ENCODE data around the gene PTCD2.
A peak's percentile ranks its signal among the peaks of the same experiment; 100 is the strongest.

PTCD2 gene

GRCh38 chr5:72313141-72313540, 7.0 kb upstream of the PTCD2 start:
- Histone ChIP-seq H3K4me1 (ENCODE audit: control insufficient read depth, insufficient read depth, low read length) (peaks cover 3% of the 10 kb centered on the region; the same call in 1 of the 2 replicates), H3K9me3 (ENCODE audit: control insufficient read depth, insufficient read depth, low read depth, low read length) (no peaks in the 10 kb centered on the region), H3K36me3 (ENCODE audit: control insufficient read depth in 2 of 2, insufficient read depth in 1 of 2, low read length in 2 of 2) (peaks cover 41 to 51% of the 10 kb centered on the region in 2 experiments), H3K4me3 (ENCODE audit: low read depth, low read length) (no peak overlapping the region), H3K27ac (ENCODE audit: extremely low read depth, low read depth, low read length) (no peak overlapping the region)
- TF ChIP-seq ZNF433 (tag by site-specific recombination; IDR thresholded peaks at IDR 0.05; ENCODE audit: low read depth) (no peak), ZNF571 (tag by site-specific recombination; IDR thresholded peaks at IDR 0.05) (no peak), ZNF302 (tag by site-specific recombination; IDR thresholded peaks at IDR 0.05; ENCODE audit: low read depth) (no peak), ZNF561 (tag by site-specific recombination; IDR thresholded peaks at IDR 0.05; ENCODE audit: borderline replicate concordance) (no peak), ZNF544 (tag by site-specific recombination; IDR thresholded peaks at IDR 0.05) (no peak), OSR2 (tag by site-specific recombination; IDR thresholded peaks at IDR 0.05) (no peak), KLF7 (tag by site-specific recombination; IDR thresholded peaks at IDR 0.05; ENCODE audit: borderline replicate concordance) (no peak), ZNF837 (tag by site-specific recombination; IDR thresholded peaks at IDR 0.05) (no peak), ZNF704 (tag by site-specific recombination; IDR thresholded peaks at IDR 0.05) (no peak), ZNF488 (tag by site-specific recombination; IDR thresholded peaks at IDR 0.05) (no peak), ZNF146 (tag by site-specific recombination; IDR thresholded peaks at IDR 0.05) (no peak), ZNF791 (tag by site-specific recombination; IDR thresholded peaks at IDR 0.05) (no peak), ZNF677 (tag by site-specific recombination; IDR thresholded peaks at IDR 0.05) (no peak), ZNF600 (tag by site-specific recombination; IDR thresholded peaks at IDR 0.05) (no peak)
- ChIA-PET POLR2A (interaction anchor here (0.7 kb wide), 1 partner anchor 533 kb away, joined by 3 read pairs; no protein-coding TSS in a partner anchor), CTCF (no interaction called here)

GRCh38 chr5:72314571-72315172, 5.5 kb upstream of the PTCD2 start:
- POLR2A ChIA-PET: no interaction called here

More at GRCh38 chr5:72314571-72315172, 5.5 kb upstream of the PTCD2 start:
- H3K27ac ChIP-seq (ENCODE audit: extremely low read depth, low read depth, low read length): no peak overlapping the region
- 0 out of 2 replicates have a peak, but pooled peaks have one; percentile 18 for TF ChIP-seq ZNF664 (tag by site-specific recombination; IDR thresholded peaks at IDR 0.05)
- no peak for TF ChIP-seq ZBTB48 (tag by site-specific recombination; IDR thresholded peaks at IDR 0.05)
- peak; percentile 70 for TF ChIP-seq PRDM1 (tag by site-specific recombination; IDR thresholded peaks at IDR 0.05)
- peak; percentile 27; the same call in 1 of the 2 replicates for TF ChIP-seq CTCF (tag by site-specific recombination; IDR thresholded peaks at IDR 0.05)
- TF ChIP-seq PRDM4 (tag by site-specific recombination; IDR thresholded peaks at IDR 0.05): peak; percentile 36; the same call in 1 of the 2 replicates
- TF ChIP-seq SCRT1 (tag by site-specific recombination; IDR thresholded peaks at IDR 0.05; ENCODE audit: borderline replicate concordance): peak; percentile 87
- no peak for TF ChIP-seq ZBTB6 (tag by site-specific recombination; IDR thresholded peaks at IDR 0.05)
- TF ChIP-seq ZNF121 (tag by site-specific recombination; IDR thresholded peaks at IDR 0.05): 0 out of 2 replicates have a peak, but pooled peaks have one; percentile 5
- TF ChIP-seq SCRT2 (tag by site-specific recombination; IDR thresholded peaks at IDR 0.05): peak; percentile 97
- no peak for TF ChIP-seq BCL11A (tag by site-specific recombination; IDR thresholded peaks at IDR 0.05; ENCODE audit: low read depth)
- TF ChIP-seq ZNF555 (tag by site-specific recombination; conservative IDR thresholded peaks at IDR 0.05): no peak
- TF ChIP-seq KLF7 (tag by site-specific recombination; IDR thresholded peaks at IDR 0.05; ENCODE audit: borderline replicate concordance): no peak
- peak; percentile 22; the same call in 1 of the 2 replicates for TF ChIP-seq ZNF660 (tag by site-specific recombination; IDR thresholded peaks at IDR 0.05)
- no peak; the same call in 1 of the 2 replicates for TF ChIP-seq ZNF335 (tag by site-specific recombination; conservative IDR thresholded peaks at IDR 0.05)
- peaks cover 38 to 45% of the 10 kb centered on the region in 2 experiments for H3K36me3 ChIP-seq (ENCODE audit: control insufficient read depth in 2 of 2, insufficient read depth in 1 of 2, low read length in 2 of 2)
- no peak overlapping the region for H3K4me3 ChIP-seq (ENCODE audit: low read depth, low read length)
- CTCF ChIA-PET: interaction anchor here (0.6 to 1.0 kb wide), 5 partner anchors 49 to 532 kb away, joined by 3 to 5 read pairs (median 3); no protein-coding TSS in a partner anchor
- no peaks in the 10 kb centered on the region for H3K9me3 ChIP-seq (ENCODE audit: control insufficient read depth, insufficient read depth, low read depth, low read length)
- H3K4me1 ChIP-seq (ENCODE audit: control insufficient read depth, insufficient read depth, low read length): peaks cover 3% of the 10 kb centered on the region; the same call in 1 of the 2 replicates

Data from HEK293 (cell line).